Iris pigment epithelial cell (primary cell): ENCODE measurements around the gene RNF125.
"Not testable (repeated sequence)": the region's sequence is repeated elsewhere in the genome, so short reads cannot be mapped to it uniquely, and the experiment has no call there.

Experiments
- DNase-seq: peaks from one replicate; pipeline ENCODE4 v3.0.0-alpha.2; 2011; ENCODE audit warnings: low read depth

RNF125 gene

GRCh38 chr18:32025744-32026143, 7.1 kb downstream of the RNF125 start:
- DNase-seq: no peak

DNA sequence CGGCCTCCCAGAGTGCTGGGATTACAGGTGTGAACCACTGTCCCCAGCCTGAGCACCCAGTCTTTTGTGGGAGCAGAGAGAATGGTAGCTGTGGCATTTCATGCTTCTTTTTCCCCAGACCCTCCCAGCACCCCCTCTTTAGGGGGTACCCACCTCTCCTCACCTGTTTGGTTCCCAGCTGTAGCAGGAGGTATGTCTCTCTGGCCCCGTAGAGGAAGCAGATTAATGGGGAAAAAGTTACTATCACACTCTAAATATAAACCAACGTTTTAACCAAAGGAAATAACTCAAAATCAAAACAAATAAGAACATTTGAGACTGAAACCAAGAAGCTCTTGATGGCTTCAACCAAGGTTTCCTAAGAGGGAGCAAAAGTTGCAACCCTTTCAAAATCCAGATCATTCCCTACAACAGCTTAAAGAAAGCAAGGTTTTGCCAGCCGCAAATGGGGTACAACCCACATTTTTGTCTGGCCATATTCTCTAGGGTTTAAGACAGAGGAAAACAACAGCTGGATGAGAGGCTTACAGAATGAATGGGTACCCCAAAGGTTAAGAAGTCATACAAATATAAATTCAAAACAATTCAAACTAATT, 8.0 kb downstream of the RNF125 start:
- no peak for DNase-seq

DNA sequence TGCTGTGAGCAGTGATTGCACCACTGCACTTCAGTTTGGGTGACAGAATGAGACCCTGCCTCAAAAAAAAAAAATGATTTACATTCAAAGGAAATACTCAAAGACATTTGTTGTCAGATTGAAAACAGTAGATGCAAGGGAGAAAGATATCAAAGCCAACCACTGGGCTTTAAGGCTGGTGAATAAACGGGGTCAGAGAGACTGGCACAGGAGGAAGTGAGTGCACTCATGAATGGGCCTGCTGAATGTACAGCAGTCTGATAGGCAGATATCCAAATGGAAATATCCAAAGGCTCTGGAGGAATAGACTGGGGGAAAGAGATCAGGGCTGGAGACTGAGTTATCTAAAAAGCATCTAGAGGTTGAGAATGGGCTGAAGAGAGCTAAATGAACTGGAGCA, 10.9 kb downstream of the RNF125 start:
- DNase-seq: no peak

GRCh38 chr18:32032609-32033008, 14.0 kb downstream of the RNF125 start:
- no peak for DNase-seq

GRCh38 chr18:32036506-32037180, 18.0 kb downstream of the RNF125 start:
- no peak for DNase-seq

GRCh38 chr18:32037616-32038015, 19.0 kb downstream of the RNF125 start:
- DNase-seq: no peak

- no peak for DNase-seq
Measured at GRCh38 chr18:32040936-32041335, 22.3 kb downstream of the RNF125 start.

- no peak for DNase-seq
Measured at GRCh38 chr18:32042337-32042736, 23.7 kb downstream of the RNF125 start.

DNA sequence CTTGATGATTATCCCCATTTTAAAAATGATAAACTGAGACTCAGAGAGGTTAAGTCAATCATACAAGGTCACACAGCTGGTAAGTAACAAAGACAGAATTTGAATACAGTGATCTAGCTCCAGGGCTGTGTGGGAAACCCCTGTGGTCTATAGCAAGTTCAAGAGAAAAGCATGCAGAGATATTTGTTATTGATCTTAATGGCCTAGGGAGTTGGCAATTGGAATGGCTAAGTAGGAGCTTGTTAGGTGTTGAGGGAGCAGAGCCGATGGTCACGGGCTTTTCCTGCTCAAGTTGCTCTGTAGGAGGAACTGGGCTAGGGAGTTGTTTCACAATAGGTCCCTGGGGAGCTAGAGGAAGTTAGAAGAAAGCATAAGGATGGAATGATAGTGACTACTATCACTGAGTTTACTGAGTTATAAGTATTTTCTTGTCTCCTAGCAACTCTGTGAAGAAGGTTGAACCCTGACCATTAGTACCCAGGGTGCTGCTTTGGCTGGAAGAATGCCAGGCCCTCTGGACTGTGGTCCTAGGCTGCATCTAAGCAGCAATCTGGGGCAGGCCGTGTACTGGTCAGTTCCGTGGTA, 30.0 kb downstream of the RNF125 start:
- DNase-seq: peak; percentile 14

DNA sequence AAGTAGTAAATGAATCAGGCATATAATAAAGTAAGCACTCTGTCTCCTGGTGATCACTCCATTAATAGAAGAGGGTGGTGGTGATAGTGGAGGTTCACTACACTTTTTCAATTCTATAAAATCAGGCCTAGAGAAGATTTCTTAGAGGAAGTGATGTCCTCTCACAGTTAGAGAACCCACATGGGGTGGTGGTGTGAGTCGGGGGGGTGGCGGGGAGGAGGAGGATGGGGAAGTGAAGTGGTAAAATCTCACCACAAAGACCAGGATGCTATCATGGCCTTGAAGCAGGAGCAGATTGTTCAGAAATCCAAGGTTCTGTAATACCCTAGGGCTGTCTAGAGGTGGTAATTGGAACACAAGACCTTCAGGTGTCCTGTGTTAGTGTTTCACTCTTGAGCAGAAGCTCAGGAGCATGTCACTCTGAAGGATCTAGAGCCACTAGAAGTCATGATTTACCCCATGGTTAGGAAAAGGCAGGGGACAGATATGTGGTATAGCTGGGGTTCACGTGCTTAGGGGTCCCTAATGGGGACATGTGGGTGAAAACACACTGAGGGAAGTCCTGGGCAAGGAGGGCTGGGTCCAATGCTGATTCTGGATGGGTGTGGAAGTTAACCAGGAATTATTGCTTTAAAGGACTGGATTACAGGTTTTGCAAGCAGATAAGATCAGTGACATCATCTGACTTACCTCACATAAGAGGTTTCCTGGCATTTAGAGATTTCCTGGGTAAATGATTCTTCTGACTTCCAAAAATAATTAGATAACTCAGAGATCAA, 31.0 kb downstream of the RNF125 start:
- DNase-seq: no peak

DNA sequence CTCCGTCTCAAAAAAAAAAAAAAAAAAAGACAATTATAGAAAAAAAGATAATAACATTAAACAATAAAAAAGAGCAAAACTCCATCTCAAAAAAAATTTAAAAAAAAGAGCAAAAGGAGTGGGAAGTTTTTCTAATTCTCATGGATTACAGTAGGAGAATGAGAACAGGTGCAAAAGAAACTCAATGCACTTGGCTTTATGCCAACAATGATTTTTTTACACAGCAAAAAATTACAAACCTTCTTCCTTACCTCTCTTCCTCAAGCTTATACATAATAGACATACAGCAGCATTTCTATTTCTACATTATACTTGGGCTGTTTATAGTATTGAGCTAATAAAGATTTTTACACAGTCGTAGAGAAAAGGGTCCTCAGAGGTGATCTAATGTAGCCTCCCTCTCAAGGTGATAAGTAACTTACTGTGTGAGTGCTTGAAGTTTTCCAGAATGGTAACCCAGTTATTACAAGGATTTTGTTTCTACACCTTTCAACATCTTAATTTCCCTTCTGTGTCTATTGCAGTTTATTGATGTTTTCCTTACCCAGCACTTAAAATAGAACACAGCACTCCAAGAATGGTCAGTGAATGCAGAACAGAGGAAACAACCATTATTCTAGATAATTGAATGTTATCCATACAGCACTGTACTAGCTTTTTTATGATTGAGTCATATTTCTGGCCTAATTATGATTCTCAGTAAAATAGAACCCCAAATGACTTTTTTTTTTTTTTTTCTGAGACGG, 38.2 kb downstream of the RNF125 start:
- DNase-seq: no peak

DNA sequence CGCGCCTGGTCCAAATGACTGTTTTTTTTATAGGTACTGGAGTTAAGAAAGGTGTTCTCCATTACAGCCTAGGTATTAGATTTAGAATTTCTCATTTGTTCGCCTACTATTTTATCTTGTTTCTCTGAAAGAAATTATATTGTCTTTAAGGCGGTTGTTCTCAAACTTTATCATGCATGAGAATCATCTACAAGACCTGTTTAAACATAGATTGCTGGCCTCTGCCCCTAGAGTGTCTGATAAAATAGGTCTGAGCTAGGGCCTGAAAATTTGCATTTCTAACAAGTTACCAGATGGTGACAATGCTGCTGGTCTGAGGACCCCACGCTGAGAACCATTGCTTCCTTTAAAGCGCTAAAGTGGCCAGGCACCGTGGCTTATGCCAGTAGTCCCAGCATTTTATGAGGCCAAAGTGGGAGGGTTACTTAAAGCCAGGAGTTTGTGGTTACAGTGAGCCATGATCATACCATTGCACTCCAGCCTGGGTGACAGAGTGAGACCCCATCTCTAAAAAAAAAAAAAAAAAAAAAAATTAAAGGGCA, 39.1 kb downstream of the RNF125 start:
- DNase-seq: no peak

DNA sequence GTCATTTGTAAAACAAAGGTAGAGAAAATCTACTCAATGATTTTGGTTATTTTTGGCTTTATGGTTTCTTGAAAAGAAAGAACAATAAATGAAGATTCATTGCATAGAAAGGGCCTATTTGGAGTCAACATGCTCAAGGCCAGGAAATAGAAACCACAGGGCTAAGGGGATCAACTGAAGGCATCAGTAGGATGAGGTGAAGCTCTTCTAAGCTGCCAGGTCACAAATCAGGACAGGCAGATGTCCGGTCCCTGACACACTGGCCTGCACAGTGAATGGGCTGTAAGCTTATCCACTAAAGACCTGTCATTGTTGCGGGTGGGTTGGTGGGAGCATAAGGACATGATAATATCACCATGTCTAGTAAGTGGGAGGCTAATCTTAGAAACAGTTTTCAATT, 41.4 kb downstream of the RNF125 start:
- no peak for DNase-seq

- no peak for DNase-seq
Measured at GRCh38 chr18:32067375-32068167, 48.9 kb downstream of the RNF125 start.

DNA sequence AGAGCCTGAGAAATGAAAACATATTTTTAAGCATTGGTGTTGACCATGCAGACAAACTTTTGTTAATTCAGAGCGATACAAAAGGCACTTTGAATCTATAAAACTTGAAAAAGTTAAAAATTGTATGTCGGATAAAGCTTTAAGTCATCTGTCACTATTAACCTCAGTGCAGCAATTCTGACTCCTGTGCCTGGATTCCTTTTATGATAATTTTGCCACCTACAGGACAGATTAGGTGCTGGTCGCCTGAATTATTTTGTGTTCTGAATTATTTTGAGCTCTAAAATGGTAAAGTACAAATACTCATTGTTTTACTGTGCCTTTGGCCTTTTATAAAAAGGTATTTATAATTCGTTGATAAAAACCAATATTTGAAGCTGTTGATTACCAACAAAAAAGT, 53.7 kb downstream of the RNF125 start:
- no peak for DNase-seq

GRCh38 chr18:32074206-32074605, 55.6 kb downstream of the RNF125 start:
- no peak for DNase-seq

- no peak for DNase-seq
Measured at GRCh38 chr18:32078845-32079244, 60.2 kb downstream of the RNF125 start.

- peak; percentile 4 for DNase-seq
Measured at GRCh38 chr18:32081881-32082280, 63.3 kb downstream of the RNF125 start.

DNA sequence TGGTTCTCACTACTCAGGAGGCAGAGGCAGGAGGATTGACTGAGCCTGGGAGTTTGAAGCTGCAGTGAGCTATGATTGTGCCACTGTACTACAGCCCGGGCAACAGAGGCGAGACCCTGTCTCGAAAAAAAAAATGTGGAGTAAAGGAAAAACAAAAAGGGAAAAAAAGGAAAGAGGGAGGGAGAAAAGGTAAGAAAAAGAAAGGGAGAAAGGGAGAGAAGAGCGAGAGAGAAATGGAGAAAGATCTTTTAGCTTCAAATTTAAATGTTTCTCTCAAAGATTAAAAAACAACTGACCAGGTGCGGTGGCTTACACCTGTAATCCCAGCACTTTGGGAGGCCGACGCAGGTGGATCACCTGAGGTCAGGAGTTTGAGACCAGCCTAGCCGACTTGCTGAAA, 65.2 kb downstream of the RNF125 start:
- DNase-seq: no peak

DNA sequence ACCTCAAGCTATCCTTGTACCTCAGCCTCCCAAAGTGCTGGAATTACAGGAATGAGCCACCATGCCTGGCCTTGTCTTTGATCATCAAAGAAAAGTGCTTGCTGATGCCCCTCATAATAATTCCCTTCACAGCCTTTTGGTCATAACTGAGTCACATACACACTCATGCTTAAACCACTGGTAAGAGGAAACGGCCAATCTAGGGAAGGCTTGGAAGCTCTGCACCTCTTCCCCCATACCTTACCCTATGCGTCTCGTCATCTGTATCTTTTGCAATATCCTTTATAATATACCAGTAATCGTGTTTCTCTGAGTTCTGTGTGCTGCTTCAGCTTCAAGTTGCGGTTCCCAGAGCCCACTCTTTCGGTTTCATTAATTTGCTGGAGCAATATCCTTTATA, 68.3 kb downstream of the RNF125 start:
- peak; percentile 46 for DNase-seq

- DNase-seq: not testable (repeated sequence)
Measured at GRCh38 chr18:32090831-32091230, 72.2 kb downstream of the RNF125 start.
